Germinal center (tissue), 1 donor: Measurements from ENCODE around the gene ATRX.

Source experiments
- DNase-seq: peaks from one replicate; pipeline ENCODE4 v3.0.0; 2012; ENCODE audit warnings: mixed read lengths, low spot score

The ATRX gene

DNA sequence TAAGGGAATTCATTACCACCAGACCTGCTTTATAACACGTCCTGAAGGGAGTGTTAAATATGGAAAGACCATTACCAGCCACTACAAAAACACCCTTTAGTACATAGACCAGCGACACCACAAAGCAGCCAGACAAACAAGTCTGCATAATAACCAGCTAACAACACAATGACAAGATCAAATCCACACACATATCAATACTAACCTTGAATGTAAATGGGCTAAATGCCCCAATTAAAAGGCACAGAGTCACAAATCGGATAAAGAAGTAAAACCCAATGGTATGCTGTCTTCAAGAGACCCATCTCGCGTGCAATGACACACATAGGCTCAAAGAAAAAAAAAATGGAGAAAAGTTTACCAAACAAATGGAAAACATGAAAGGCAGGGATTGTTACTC lies 302.0 kb downstream of the ATRX start:
- no peak for DNase-seq

- no peak for DNase-seq
Observed at GRCh38 chrX:77455437-77455836, 330.6 kb downstream of the ATRX start.
